Measurements from ENCODE around the gene LDAH.

The LDAH gene

GRCh38 chr2:20771299-20771698, 51.6 kb downstream of the LDAH start:
- no peak for DNase-seq

- DNase-seq, result no peak
These were observed 55.9 kb downstream of the LDAH start for GRCh38 chr2:20766798-20767644.

- DNase-seq, result no peak
These were observed 56.7 kb downstream of the LDAH start for GRCh38 chr2:20766213-20766612.

GRCh38 chr2:20762945-20763683, 59.8 kb downstream of the LDAH start:
- DNase-seq, result no peak

- no peak for DNase-seq
These were observed 63.4 kb downstream of the LDAH start for GRCh38 chr2:20759487-20759886.

- no peak for DNase-seq
These were observed 63.9 kb downstream of the LDAH start for GRCh38 chr2:20758997-20759396.

- DNase-seq, result no peak
These were observed 65.4 kb downstream of the LDAH start for GRCh38 chr2:20757405-20758090.

- no peak for DNase-seq
These were observed 67.6 kb downstream of the LDAH start for GRCh38 chr2:20755132-20755800.

- DNase-seq, result no peak
These were observed 70.6 kb downstream of the LDAH start for GRCh38 chr2:20752293-20752692.

- no peak for DNase-seq
These were observed 75.6 kb downstream of the LDAH start for GRCh38 chr2:20747317-20747716.

GRCh38 chr2:20745924-20746555, 76.9 kb downstream of the LDAH start:
- no peak for DNase-seq

GRCh38 chr2:20744366-20745335, 78.2 kb downstream of the LDAH start:
- DNase-seq, result no peak

- DNase-seq, result no peak
These were observed 84.1 kb downstream of the LDAH start for GRCh38 chr2:20738772-20739171.

- DNase-seq, result no peak
These were observed 85.4 kb downstream of the LDAH start for GRCh38 chr2:20737505-20737904.

GRCh38 chr2:20728114-20728758, 94.7 kb downstream of the LDAH start:
- no peak for DNase-seq

- DNase-seq, result no peak
These were observed 96.0 kb downstream of the LDAH start for GRCh38 chr2:20726913-20727312.

GRCh38 chr2:20725782-20726181, 97.1 kb downstream of the LDAH start:
- no peak for DNase-seq

GRCh38 chr2:20724500-20725053, 98.3 kb downstream of the LDAH start:
- no peak for DNase-seq

GRCh38 chr2:20723543-20723942, 99.4 kb downstream of the LDAH start:
- DNase-seq, result no peak

GRCh38 chr2:20722592-20723240, 100.2 kb downstream of the LDAH start:
- DNase-seq, result no peak

Measured in 8988T (cell line).